HG02623 (cell line): Measurements from ENCODE around the gene MTMR3.

Experiments used
- ATAC-seq: cut with Tn5 transposase; IDR thresholded peaks from one replicate; pipeline ENCODE4 v1.9.1; 2021; ENCODE audit warnings: moderate library complexity; ENCODE audit not compliant: unreplicated experiment

Gene MTMR3

DNA sequence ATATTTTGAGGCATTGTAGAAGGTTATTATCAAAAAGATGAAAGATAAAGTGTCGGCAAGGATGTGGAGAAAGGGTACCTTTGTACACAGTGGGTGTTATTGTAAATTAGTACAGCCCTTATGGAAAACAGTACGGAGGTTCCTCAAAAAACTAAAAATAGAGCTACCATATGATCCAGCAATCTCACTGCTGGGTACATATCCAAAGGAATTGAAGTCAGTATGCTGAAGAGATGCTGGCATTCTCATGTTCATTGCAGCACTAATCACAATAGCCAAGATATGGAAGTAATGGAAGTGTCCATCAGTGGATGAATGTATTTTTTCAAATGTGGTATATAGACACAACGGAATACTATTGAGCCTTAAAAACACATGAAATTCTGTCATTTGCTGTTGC is 15.1 kb upstream of the MTMR3 start:
- ATAC-seq: no peak

DNA sequence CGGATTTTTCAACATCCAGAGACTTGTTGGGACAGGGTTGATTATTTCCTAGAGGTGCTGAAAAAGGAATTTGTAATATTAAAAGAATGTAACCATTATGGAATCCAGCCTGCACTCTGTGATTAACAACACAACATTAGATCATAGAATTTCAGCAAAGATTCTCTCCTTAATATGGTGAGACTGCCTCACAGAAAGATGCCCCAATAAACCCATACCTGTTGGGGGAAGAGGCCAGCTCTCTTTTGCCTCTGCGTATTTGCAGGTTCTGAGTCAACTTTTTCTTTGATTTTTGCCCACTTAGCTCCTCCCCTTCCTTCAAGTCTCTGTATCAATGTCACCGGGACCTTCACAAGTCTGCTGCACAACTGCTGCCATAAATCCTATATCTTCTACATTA is 12.4 kb upstream of the MTMR3 start:
- no peak for ATAC-seq

DNA sequence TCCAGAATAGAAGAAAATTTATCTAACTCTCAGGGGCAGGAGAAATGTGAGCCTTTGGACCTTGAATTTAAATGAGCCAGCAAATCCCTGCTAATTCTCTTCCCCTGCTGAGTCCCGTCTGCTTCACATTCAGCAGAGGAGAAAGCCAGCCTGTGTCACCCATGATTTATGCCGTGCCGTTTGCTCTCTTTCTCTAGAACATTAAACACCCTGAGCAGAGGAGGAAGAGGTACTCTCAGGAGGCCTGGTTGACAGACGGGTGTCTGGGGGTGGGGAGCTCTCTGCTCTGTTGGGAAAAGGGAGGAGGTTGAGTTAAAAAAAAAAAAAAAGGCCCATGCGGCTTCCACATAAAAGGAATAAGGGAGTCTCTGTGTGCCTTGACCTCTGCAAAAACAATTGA is 11.3 kb upstream of the MTMR3 start:
- ATAC-seq: no peak

DNA sequence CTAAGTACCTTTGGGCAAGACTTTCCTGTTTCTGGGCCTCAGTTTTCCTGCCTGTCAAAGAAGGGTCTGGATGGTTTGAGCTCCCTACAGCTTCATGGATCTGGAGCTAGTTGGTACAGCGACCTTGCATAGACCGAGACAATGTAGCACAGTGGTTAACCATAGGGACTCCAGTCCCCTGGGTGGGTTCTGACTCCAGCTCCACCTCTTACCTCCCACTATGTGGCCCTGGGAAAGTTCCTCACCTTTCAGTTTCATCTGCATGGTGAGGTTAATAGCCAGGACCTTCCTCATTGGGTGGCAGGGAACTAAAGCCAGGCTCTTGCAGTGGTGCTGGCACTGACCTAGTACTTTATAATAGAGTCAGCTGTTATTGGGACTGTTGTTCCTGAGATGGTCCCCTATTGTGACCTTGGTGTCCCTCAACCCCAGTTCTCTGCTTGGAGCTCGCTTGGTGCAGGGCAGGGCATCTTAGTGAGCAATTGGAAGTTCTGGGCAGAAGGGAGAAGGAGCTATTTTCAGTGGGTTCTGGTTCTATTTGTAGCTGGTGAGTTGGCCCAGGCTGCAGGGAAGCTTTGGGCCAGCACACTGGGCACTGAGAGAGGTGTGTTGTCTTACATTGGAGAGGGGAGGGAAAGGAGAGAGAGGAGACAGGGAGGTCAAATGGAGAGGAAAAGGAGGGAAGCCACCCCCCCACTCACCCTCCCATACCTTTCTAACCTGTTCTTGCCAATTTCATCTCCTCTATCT is 10.7 kb upstream of the MTMR3 start:
- no peak for ATAC-seq

DNA sequence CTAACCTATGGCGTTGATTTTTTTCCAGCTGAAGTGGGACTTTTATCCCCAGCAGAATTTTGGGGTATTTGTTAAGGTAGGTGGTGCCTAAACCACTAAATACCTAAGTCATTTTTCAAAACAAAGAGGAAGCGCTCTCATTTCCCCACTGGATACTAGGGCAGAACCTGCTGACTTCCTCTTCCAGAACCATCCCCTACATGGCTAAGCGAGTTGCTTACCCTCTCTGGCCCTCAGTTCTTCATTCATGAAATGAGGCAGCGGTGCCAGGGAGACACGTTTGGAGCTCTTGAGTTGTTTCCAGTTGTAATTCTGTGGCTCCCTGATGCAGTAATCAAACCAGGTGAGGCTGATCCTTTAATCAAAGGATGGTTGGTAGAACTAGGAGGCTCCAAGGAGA is 10.0 kb upstream of the MTMR3 start:
- ATAC-seq: no peak

DNA sequence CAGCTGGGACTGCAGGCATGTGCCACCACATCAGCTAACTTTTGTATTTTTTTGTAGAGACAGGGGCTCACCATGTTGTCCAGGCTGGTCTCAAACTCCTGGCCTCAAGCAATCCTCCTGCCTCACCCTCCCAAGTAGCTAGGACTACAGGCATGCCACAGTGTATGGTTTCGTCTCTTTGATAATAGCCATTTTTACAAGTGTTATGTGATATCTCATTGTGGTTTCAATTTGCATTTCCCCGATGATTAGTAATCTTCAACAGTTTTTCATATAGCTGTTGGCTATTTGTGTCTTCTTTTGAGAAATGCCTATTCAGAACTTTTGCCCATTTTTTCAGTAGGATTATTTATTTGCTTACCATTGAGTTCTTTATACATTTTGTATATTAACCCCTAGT is 9.0 kb upstream of the MTMR3 start:
- no peak for ATAC-seq

DNA sequence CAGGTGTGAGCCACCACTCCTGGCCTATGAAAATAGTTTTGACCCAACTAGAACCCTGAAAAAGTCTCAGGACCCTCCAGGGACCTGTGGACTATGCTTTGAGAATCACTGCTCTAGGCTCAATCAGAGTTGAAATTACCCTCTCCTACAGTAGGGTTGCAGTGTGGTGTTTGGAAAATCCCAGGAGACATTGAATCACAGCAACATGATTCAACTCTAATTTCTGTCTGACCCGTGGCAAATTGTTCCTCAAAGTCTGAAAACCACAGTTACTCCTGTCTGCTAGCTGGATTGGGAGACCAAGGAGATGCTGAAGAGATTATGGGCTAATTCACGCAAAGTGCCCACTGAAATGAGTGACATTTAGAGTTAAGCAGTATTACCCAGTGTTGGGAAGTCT is 5.4 kb upstream of the MTMR3 start:
- ATAC-seq: no peak

DNA sequence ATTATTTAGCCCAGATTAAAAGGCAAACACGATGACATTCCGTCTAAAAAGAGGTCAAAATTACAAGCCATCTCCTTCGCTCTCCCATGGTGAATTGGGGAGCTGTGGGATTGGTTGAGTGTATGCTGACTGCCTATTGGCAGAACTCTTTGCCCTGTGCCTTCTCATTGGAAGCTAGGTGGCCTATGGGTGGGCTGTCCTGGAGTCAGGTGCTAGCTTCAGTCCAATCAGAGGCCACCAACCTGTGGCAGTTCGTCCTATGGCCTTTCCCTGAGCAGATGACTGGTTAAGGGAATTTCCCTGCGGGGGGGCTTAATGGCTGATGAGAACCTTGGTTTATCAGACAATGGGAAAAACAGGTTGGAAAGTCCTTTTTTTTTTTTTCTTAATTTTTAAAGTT is 3.2 kb upstream of the MTMR3 start:
- no peak for ATAC-seq

DNA sequence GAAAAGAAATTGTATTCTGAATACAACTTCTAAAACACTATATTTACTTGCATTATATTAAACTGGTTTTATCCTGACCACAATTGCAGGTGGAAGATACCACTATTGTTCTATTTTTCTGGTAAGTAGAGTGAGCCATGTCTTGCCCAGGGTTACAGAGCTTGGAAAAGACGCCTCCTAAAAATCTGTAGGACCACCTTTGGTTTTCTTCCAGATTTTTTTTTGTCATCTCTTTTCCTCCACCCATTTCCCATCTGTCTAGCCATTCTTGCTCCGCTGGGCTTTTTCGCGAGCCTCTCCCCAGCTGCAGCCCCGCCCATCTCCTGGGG is 294 bp upstream of the MTMR3 start:
- ATAC-seq: no peak

DNA sequence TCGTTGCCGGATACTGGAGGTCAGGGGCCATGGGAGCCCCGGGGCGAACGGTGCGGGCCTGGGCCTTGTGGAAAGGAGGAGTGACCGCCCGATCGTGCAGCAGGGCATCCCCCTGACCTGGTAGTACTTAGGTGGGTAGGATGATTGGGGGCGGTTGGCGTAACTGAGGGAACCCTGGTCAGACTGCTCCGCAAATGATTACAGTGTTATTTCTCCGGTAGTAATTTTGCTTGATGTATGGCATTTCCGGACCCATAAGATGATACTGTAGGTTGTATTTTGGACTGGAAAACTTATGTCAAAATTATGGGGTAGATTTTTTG is 762 bp downstream of the MTMR3 start:
- no peak for ATAC-seq

DNA sequence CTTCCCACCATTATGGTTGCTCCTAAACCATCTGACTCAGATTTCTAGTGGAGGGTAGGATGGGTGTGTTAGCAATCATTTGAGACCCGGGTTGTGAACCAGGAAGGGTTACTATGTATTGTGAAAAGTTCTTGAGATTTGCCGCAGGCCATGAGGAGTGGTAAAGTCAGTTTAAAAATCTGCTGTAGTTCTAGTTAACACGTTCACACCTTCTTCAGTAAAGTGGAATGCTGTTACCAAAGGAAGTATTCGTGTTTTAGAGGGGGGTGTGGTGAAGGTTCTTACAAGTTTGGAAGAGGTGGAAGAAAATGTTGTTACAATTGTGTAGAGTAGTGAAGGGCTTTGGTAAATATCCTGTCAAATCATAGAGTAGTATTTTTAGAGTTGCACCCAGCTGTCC is 2.6 kb downstream of the MTMR3 start:
- no peak for ATAC-seq

DNA sequence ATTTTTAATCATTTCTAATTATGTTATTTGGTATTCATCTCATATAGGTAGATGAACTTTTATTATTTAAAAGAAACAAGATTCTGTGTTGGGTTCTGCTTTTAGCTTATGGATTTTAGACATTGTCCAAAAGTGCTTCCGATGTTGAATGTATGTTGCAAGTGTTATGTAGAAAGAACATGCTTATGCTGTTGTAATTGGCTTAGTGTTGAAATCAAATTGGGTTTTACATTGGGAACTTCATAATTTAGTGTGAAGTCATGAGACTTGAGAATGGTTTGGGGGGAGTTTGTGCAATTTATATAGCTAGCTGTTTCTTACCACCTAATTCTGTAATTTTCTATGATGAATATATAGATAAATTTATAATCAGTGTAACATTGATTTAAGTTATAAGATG is 3.6 kb downstream of the MTMR3 start:
- ATAC-seq: no peak

DNA sequence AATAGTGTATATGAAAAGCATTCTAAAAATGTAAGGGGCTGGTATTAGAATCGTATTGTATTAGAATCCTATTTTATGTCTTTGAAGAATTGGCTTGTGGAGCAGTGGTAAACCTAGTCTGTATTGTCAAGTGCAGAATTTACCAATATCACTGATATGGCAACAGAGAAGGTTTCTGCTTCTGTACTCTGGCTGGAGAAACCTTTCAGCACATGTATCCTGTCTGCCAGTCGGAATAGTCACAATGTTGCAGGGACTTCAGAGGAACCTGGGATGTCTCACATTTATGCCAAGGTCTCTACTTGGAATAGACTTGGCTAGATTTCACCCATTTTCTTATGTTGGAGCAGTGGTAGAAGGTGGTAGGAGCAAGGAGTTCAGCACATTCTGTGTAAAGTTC is 4.4 kb downstream of the MTMR3 start:
- ATAC-seq: no peak

DNA sequence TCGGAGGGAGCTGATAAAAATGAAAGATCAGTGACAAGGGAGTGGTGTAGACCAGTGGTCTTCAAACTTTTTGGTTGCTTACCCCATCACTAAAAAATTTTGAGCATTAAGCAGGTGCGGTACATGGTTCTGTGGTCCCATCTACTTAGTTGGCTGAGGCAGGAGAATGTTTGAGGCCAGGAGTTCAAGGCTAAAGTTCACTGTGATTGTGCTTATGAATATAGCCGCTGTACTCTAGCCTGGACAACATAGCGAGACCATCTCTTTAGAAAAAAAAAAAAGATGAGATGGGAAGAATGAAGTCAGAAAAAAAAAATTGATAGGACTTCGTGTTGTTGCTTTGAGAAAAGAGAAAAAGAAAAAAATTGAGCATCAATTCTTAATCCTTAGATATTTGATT is 7.8 kb downstream of the MTMR3 start:
- no peak for ATAC-seq

DNA sequence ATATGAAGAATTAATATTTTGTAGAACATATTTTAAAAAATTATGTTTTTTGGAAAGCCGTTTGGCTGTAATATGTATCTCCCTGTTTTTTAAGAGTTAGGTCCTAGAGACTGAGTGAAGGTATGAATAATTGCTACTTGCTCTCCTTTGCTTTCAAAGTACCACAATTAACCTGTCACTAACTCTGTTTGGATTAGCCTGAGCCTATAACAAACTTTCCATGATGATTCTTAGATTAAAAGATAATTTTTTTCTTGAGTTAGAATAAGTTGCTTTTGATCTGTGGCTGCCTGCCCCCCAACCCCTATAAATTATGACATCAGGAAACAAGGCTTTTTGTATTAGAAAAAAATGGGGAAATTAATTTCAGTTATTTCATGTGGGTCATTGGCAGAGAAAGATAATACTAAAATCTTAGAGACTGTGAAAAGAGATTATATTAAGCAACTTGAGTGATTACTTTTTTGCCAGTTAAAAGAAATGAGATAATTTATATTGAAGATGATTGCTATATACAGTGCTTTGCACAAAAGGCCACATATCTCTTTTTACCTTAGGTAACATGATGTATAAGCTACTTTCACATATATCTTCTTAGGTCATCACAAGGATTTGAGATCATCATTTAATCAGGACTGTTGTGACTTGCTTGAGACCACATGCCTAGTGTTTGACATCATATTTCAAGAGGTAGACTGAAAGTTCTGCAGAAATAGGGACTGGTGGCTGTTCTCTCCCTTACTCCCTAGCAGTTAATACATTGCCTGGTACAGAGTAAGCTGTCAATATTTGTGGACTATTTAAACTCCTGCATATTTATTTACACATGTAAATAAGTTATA is 9.6 kb downstream of the MTMR3 start:
- ATAC-seq: no peak

DNA sequence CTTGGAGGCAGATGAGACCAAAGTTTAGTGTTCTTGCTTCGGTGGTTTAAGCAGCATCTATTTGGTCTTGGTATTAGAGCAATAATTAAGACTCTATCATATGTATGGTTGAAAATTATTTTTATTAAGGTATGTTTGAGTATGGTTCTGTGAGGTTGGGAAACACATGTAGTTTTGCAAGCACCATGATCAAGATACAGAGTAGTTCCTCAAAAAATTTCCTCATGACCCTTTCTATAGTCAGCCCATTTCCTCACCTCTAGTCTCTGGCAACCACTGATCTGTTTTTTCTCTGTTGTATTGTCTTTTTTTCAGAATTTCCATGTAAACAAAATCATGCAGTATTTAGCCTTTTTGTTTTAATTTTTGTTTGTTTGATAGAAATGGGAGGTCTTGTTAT is 18.4 kb downstream of the MTMR3 start:
- ATAC-seq: no peak

DNA sequence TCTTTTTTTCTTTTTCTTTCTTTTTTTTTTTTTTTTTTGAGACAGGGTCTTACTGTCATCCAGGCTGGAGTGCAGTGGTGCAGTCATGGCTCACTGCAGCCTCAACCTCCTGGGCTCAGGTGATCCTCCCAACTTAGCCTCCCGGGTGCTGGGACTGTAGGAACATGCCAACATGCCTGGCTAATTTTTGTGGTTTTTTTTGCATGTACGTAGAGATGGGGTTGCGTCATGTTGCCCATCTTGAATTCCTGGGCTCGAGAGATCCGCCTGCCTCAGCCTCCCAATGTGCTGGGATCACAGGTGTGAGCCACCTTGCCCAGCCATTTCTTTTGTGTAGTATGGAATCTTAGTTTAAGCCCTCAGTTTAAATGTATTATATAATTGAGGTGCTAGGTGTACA is 20.4 kb downstream of the MTMR3 start:
- ATAC-seq: no peak

DNA sequence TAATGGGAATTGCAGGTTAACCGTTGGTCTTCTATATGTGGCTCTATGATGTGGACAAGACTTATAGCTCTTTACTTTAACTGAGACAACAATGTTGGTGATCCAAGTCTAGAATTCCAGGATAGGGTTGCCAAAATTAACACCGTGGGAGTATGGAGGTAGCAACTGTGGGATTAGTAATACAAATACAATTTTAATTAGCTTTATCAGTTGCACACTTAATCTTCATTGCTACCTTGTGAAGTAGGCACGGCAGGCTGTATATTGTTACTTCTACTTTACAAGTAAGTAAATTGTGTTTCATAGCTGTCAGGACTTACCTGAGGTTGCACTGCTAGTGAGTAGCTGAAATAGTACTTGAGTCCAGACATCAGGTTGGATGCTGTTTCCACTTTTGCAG is 21.0 kb downstream of the MTMR3 start:
- no peak for ATAC-seq

DNA sequence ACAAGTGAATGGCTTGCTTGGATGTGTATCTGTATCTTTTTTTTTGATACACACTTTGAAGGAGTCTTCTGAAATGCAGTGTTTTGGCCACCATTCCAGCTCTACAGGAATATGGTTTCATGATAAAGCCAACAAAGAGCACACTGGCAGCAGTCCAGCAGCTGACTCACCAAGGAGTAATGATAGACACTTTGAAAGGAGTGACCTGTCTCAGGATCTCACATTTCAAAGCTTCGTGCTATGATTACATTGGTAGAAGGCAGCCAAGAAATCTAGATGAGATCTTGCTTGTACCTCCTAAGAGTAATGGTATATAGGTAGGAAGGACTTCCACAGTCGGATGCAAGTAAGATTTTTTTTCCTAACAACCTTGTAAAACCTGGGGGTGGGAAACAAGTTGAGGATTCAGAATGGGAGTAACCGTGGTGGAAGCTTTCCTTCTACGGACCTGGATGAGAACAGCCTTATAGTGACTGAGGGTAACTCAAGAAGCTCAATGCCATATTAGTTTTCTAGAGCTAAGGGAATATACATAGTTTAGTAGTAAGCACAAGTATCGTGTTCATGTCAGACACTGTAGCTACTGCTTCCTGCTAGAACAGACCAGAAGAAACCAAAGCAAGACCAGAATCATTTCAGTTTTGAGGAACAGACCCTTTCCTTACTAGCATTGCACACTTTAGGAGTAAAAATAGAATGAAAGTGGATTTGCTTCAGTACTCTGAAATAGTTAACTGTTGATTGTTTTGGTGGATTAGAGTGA is 25.0 kb downstream of the MTMR3 start:
- ATAC-seq: no peak

DNA sequence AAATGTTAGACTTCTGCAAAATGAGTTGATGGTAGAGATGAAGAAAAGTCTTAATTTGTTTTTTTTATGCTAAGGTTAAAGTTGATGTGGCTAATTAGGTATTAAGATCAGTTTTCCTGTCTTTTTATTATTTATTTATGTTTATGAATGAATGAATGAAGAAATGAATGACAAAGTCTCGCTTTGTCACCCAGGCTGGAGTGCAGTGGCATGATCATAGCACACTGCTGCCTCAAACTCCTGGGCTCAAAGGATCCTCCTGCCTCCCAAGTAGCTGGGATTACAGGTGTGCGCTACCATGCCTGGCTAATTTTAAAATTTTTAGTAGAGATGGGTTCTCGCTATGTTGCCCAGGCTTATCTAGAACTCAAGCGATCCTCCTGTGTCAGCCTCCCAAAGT is 29.2 kb downstream of the MTMR3 start:
- no peak for ATAC-seq

DNA sequence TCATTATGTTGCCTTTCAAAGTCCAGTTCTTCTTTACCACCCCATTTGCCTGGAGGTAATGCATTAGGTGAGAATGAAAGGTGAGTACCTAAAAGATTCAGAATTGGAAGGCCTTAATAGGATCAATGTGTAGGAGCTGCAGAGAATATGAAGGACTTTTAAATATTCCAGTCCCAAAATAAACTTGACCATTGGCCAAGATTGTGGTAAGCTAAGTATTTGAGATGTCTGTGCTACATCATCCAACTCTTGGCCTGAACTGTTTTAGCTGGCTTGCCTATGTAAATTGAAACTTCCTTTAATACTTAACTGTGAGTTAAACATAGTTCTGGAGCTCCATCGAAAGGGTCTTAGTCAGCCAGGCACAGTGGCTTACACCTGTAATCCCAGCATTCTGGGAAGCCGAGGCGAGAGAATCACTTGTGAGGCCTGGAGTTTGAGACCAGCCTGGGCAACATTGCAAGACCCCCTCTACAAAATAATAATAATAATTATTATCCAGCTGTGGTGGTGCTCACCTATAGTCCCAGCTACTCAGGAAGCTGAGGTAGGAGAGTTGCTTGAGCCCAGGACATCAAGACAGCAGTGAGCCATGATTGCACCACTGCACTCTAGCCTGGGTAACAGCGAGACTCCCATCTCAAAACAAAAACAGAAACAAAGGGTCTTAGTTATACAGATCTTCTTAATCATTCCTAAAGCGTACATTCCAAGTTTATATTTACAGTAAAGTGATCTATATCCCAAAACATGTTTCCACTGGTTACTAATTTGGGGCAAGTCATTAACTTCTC is 29.8 kb downstream of the MTMR3 start:
- no peak for ATAC-seq
